HepG2 (cell line): ENCODE data around the gene TUBB4B. TPM values are rescaled to one million over a fixed set of nuclear protein-coding genes. Genes with fewer than 3 reads are reported as not detected.
A peak's percentile ranks its signal among the peaks of the same experiment; 100 is the strongest.

Experiments used
- ATF7 ChIP-seq, 2 experiments: fragments of 450-650 bp in 1 of 2; sonication (generic) in 1 of 2; formaldehyde crosslinking in 1 of 2; IDR thresholded peaks; 2 replicates each; pipeline versions ENCODE4 v1.4.0 to v1.6.1; 2016 to 2020; ENCODE audit warnings: antibody characterized with exemption in 1 of 2, mild to moderate bottlenecking in 1 of 2, missing genetic modification reagents in 1 of 2
- BCLAF1 ChIP-seq: fragments of 450-650 bp; IDR thresholded peaks from 2 replicates; pipeline ENCODE4 v1.6.1; 2017; ENCODE audit warnings: mild to moderate bottlenecking
- BRCA1 ChIP-seq: sonication (generic); formaldehyde crosslinking; IDR thresholded peaks from 2 replicates; pipeline ENCODE4 v1.4.0; 2020; ENCODE audit warnings: missing genetic modification reagents
- CBX5 ChIP-seq: sonication (generic); formaldehyde crosslinking; IDR thresholded peaks from 2 replicates; pipeline ENCODE4 v1.4.0; 2020; ENCODE audit warnings: missing genetic modification reagents, borderline replicate concordance
- ESRRA ChIP-seq: sonication (generic); formaldehyde crosslinking; IDR thresholded peaks from 2 replicates; pipeline ENCODE4 v1.5.1; 2020; ENCODE audit warnings: mild to moderate bottlenecking, low read depth, missing genetic modification reagents
- FOXJ3 ChIP-seq: sonication (generic); formaldehyde crosslinking; IDR thresholded peaks from 2 replicates; pipeline ENCODE4 v1.4.0; 2020; ENCODE audit warnings: missing genetic modification reagents, mild to moderate bottlenecking, borderline replicate concordance
- KAT2B ChIP-seq: fragments of 150-350 bp; IDR thresholded peaks from 2 replicates; pipeline ENCODE4 v1.6.1; 2014; ENCODE audit warnings: low read depth, low read length, borderline replicate concordance
- KIAA2018 ChIP-seq: sonication (generic); formaldehyde crosslinking; IDR thresholded peaks from 2 replicates; pipeline ENCODE4 v1.5.0; 2020; ENCODE audit warnings: mild to moderate bottlenecking, missing genetic modification reagents, borderline replicate concordance
- NCOA5 ChIP-seq: sonication (generic); formaldehyde crosslinking; IDR thresholded peaks from 2 replicates; pipeline ENCODE4 v1.4.0; 2020; ENCODE audit warnings: missing genetic modification reagents
- POGK ChIP-seq: sonication (generic); formaldehyde crosslinking; conservative IDR thresholded peaks from 2 replicates; pipeline ENCODE4 v1.8.0; 2022; ENCODE audit warnings: mild to moderate bottlenecking, moderate library complexity, missing genetic modification reagents
- SMARCE1 ChIP-seq: fragments of 450-650 bp; IDR thresholded peaks from 2 replicates; pipeline ENCODE4 v1.6.1; 2017; ENCODE audit warnings: borderline replicate concordance
- SNAI1 ChIP-seq: sonication (generic); formaldehyde crosslinking; IDR thresholded peaks from 2 replicates; pipeline ENCODE4 v1.5.0; 2020; ENCODE audit warnings: mild to moderate bottlenecking, missing genetic modification reagents, borderline replicate concordance
- SYNCRIP ChIP-seq: fragments of 200-400 bp; formaldehyde crosslinking; IDR thresholded peaks from 2 replicates; pipeline ENCODE4 v1.6.1; 2018; ENCODE audit warnings: mild to moderate bottlenecking, low read depth, low read length; ENCODE audit not compliant: insufficient read depth
- ZNF12 ChIP-seq: sonication (generic); formaldehyde crosslinking; IDR thresholded peaks from 2 replicates; pipeline ENCODE4 v1.5.0; 2020; ENCODE audit warnings: missing genetic modification reagents
- ZNF552 ChIP-seq: sonication (generic); formaldehyde crosslinking; IDR thresholded peaks from 2 replicates; pipeline ENCODE4 v1.9.0; 2022; ENCODE audit warnings: missing genetic modification reagents, mild to moderate bottlenecking, borderline replicate concordance
- ZNF562 ChIP-seq: sonication (generic); formaldehyde crosslinking; IDR thresholded peaks from 2 replicates; pipeline ENCODE4 v1.8.0; 2022; ENCODE audit warnings: missing genetic modification reagents, borderline replicate concordance
- polyA plus RNA-seq, 8 experiments: library from polyadenylated mRNA; depleted of rRNA in 3 of 8; stranded (reverse) in 7 of 8; unstranded in 1 of 8; fragments of >200 nt; fragmentation: Illumina TruSeq in 4 of 8; extraction: Trizol in 4 of 8; gene quantifications; 2 replicates each; pipeline versions ENCODE4 v1.2.1 to v1.2.3, GENCODE V29; 2011 to 2016; ENCODE audit warnings: low read depth in 4 of 8, missing spikeins in 1 of 8, mixed read lengths in 1 of 8; ENCODE audit not compliant: insufficient read depth in 1 of 8
- total RNA-seq, 5 experiments: library from RNA; depleted of rRNA; stranded (reverse); fragments of >200 nt; fragmentation: Illumina TruSeq; extraction: Trizol; gene quantifications; 2 replicates each; pipeline ENCODE4 v1.2.3, GENCODE V29; 2016; ENCODE audit warnings: low read depth in 1 of 5

Gene TUBB4B
- total and polyA plus RNA-seq, 2 of the 13 experiments (the other 11 are each of a cell fraction or from before 2014, with no cell fraction given): 182 to 412 TPM

GRCh38 chr9:137254624-137255447 lies 13.7 kb downstream of the TUBB4B start, which contains the start of gene NELFB (continued):
- TF ChIP-seq KIAA2018 (CRISPR knock-in tag) (no peak), BCLAF1 (no peak), POGK (no peak), CBX5 (CRISPR knock-in tag) (no peak), ZNF562 (no peak), BRCA1 (CRISPR knock-in tag) (no peak), ESRRA (CRISPR knock-in tag) (peak; percentile 61; the same call in 1 of the 2 replicates), KAT2B (no peak), ZNF552 (no peak), ATF7 (IDR thresholded peaks at IDR 0.05) (no peak), ATF7 (CRISPR knock-in tag; IDR thresholded peaks at IDR 0.05) (no peak), SYNCRIP (no peak), SNAI1 (CRISPR knock-in tag) (no peak), SMARCE1 (no peak), FOXJ3 (CRISPR knock-in tag) (no peak), ZNF12 (no peak; the same call in 1 of the 2 replicates), NCOA5 (no peak)
